ENCODE measurements around the gene ZNRF4. TPM values are rescaled to one million over a fixed set of nuclear protein-coding genes. Genes with fewer than 3 reads are reported as not detected.

Gene ZNRF4
- total and polyA plus RNA-seq, 2 of the 8 experiments (the other 6 are each of a cell fraction or from before 2014, with no cell fraction given): not detected

DNA sequence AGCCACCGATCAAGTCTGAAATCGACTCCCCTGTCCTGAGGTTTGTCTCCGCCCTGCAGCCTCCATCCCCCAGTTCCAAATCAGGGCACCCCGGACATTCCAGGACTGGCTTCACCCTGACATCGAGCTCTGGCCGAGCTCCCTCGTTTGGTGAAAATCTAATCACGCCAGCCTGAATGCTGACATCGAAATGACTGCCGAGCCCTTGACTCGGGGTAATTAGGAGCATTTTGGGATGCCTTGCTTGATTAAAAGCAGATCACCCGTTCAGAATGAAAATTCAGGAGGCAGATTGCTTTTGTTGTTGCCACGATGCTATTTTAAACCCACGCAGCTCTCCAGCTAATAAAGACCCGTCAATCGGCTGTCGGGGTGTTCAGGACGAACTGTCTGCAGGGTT lies 34.3 kb downstream of the ZNRF4 start:
- H3K27me3 ChIP-seq (replicated peaks in 1 of 4; ENCODE audit: control insufficient read depth in 3 of 4, extremely low read depth in 1 of 4, insufficient read depth in 3 of 4, low read length in 3 of 4): peaks cover 0 to 11% (median 7%) of the 10 kb centered on the region in 4 experiments; a peak in 4 of 7 replicates
- ChIA-PET POLR2A (ENCODE audit: partially characterized antibody) (no interaction called here), CTCF (ENCODE audit: partially characterized antibody) (interaction anchor here (0.8 to 3.0 kb wide), 2 partner anchors 14 to 92 kb away, joined by 4 to 17 read pairs; no protein-coding TSS in a partner anchor)
- H3K4me3 ChIP-seq (ENCODE audit: extremely low read depth in 1 of 4, insufficient read depth in 2 of 4, low read depth in 3 of 4, low read length in 4 of 4): no peak overlapping the region
- no peak overlapping the region for H2BK15ac ChIP-seq (ENCODE audit: low read length)
- no peak for TF ChIP-seq CHD2 (IDR thresholded peaks at IDR 0.05; ENCODE audit: low read length)
- no peak for TF ChIP-seq SIRT6 (IDR thresholded peaks at IDR 0.05; ENCODE audit: low read length)
- no peak for TF ChIP-seq TEAD4 (IDR thresholded peaks at IDR 0.05; ENCODE audit: low read depth, low read length)
- no peak for TF ChIP-seq SP4 (IDR thresholded peaks at IDR 0.05; ENCODE audit: low read length)
- TF ChIP-seq CBX8 (IDR thresholded peaks at IDR 0.05; ENCODE audit: borderline replicate concordance, low read depth, low read length): no peak
- no peak for TF ChIP-seq PHF8 (conservative IDR thresholded peaks at IDR 0.05; ENCODE audit: low read depth, low read length)
- TF ChIP-seq SP1 (IDR thresholded peaks at IDR 0.05; ENCODE audit: low read depth, low read length): no peak
- TF ChIP-seq CREB1 (IDR thresholded peaks at IDR 0.05): no peak
- no peak for TF ChIP-seq SUZ12 (IDR thresholded peaks at IDR 0.05; ENCODE audit: low read length)
- no peak for TF ChIP-seq SIX5 (IDR thresholded peaks at IDR 0.05; ENCODE audit: low read depth, low read length)
- TF ChIP-seq GTF2F1 (IDR thresholded peaks at IDR 0.05; ENCODE audit: borderline replicate concordance, low read depth, low read length): no peak
- FAIRE-seq: no peak
- no peaks in the 10 kb centered on the region for H3K79me1 ChIP-seq (ENCODE audit: low read depth, low read length)
- no peak overlapping the region for H4K5ac ChIP-seq (ENCODE audit: insufficient read length, low read depth, low read length)
- H3K9ac ChIP-seq (replicated peaks in 1 of 4; ENCODE audit: extremely low read depth in 1 of 4, low read depth in 3 of 4, low read length in 3 of 4): no peak overlapping the region
- DNase-seq (ENCODE audit: low read depth in 1 of 2, low spot score in 2 of 2): no peak
- H2BK20ac ChIP-seq (ENCODE audit: low read length): no peak overlapping the region
- H3K79me2 ChIP-seq (ENCODE audit: control insufficient read depth in 1 of 2, insufficient read depth in 2 of 2, low read length in 2 of 2): no peaks in the 10 kb centered on the region
- 92% methylated on average over 18 of the region's 18 CpGs; no CpG with 5 or more reads in 1 of the 2 experiments for WGBS, 2 experiments (ENCODE audit: extremely low coverage in 1 of 2, insufficient coverage in 1 of 2, insufficient read length in 1 of 2, insufficient replicate concordance in 2 of 2, low coverage in 1 of 2, low lambda C conversion rate in 2 of 2, missing lambda C conversion rate in 1 of 2)
- H3K14ac ChIP-seq (ENCODE audit: insufficient read length): no peak overlapping the region
- no peak overlapping the region for H2AFZ ChIP-seq (ENCODE audit: low read length)
- H3K9me3 ChIP-seq (ENCODE audit: insufficient read depth in 2 of 2, low read depth in 1 of 2, low read length in 1 of 2): no peaks in the 10 kb centered on the region
- H3K23me2 ChIP-seq (ENCODE audit: low read depth, low read length): no peaks in the 10 kb centered on the region
- H3K27ac ChIP-seq (ENCODE audit: low read depth, low read length): no peak overlapping the region
- H3K4me1 ChIP-seq (replicated peaks in 1 of 4; ENCODE audit: control insufficient read depth in 3 of 4, insufficient read depth in 4 of 4, low read length in 3 of 4): peaks cover 0 to 7% (median 1%) of the 10 kb centered on the region in 4 experiments; a peak in 2 of 7 replicates
- no peak overlapping the region for H2BK12ac ChIP-seq (ENCODE audit: low read depth, low read length)
- no peak overlapping the region for H4K8ac ChIP-seq (ENCODE audit: extremely low read depth, insufficient read depth, low read length)
- H3K4me2 ChIP-seq (ENCODE audit: insufficient read depth in 1 of 2, low read depth in 2 of 2, low read length in 2 of 2): no peak overlapping the region
- H4K20me1 ChIP-seq (replicated peaks in 1 of 2; ENCODE audit: control insufficient read depth in 1 of 2, insufficient read depth in 2 of 2, low read length in 2 of 2): peaks cover 0 to 3% of the 10 kb centered on the region in 2 experiments
- no peak overlapping the region for H3K23ac ChIP-seq (ENCODE audit: insufficient read length)
- no peak overlapping the region for H3K4ac ChIP-seq (replicated peaks; ENCODE audit: insufficient read length, low read depth, low read length)
- H3K18ac ChIP-seq (ENCODE audit: extremely low read depth, low read length): no peak overlapping the region
- H2BK120ac ChIP-seq (replicated peaks; ENCODE audit: low read depth, low read length): no peak overlapping the region
- no peak overlapping the region for H2AK5ac ChIP-seq (ENCODE audit: low read depth, low read length)
- H3K36me3 ChIP-seq (ENCODE audit: control insufficient read depth in 2 of 4, insufficient read depth in 4 of 4, low read length in 3 of 4): no peaks in the 10 kb centered on the region
- H4K91ac ChIP-seq (replicated peaks; ENCODE audit: insufficient read length, low read length): no peak overlapping the region
- H3K56ac ChIP-seq (replicated peaks; ENCODE audit: insufficient read length, low read depth, low read length): no peak overlapping the region
- no peak overlapping the region for H2BK5ac ChIP-seq (ENCODE audit: low read depth, low read length)
